Stimulated activated CD4-positive, alpha-beta T cell treated with anti-CD3 and anti-CD28 coated beads, Interleukin-12 subunit alpha, Interleukin-12 subunit beta, amount 100 ng/mL, for 48 hours (primary cell): ENCODE measurements around the gene PBLD.

Experiments
- DNase-seq, 3 donors: peaks; one replicate each; pipeline ENCODE4 v3.0.0-alpha.2; 2020; ENCODE audit warnings: low read depth in 2 of 3, low spot score in 1 of 3

PBLD gene

GRCh38 chr10:68239069-68239468, 93.7 kb downstream of the PBLD start:
- no peak for DNase-seq

- no peak for DNase-seq
Measured at GRCh38 chr10:68238371-68238770, 94.4 kb downstream of the PBLD start.

- DNase-seq, result no peak
Measured at GRCh38 chr10:68237173-68237572, 95.6 kb downstream of the PBLD start.

- DNase-seq, result no peak
Measured at GRCh38 chr10:68235581-68235980, 97.1 kb downstream of the PBLD start.

GRCh38 chr10:68235111-68235510, 97.6 kb downstream of the PBLD start:
- no peak for DNase-seq

- no peak for DNase-seq
Measured at GRCh38 chr10:68233046-68233445, 99.7 kb downstream of the PBLD start.
